Activated CD8-positive, alpha-beta memory T cell treated with anti-CD3 and anti-CD28 coated beads, Interleukin-2, amount 10 ng/mL, durations not matched to agents 7 days and 5 days (primary cell): ENCODE data around the gene FAM83G. TPM values are rescaled to one million over a fixed set of nuclear protein-coding genes. Genes with fewer than 3 reads are reported as not detected.
"Not testable (repeated sequence)": the region's sequence is repeated elsewhere in the genome, so short reads cannot be mapped to it uniquely, and the experiment has no call there.

Experiments used
- ATAC-seq: fragments of 150-1000 bp; cut with Tn5 transposase; one replicate; pipeline ENCODE4 v1.10.0; 2021; ENCODE audit warnings: moderate library complexity
- CTCF ChIA-PET: fragments of 350-600 bp; sonication (Branson Sonifier 250); formaldehyde crosslinking; loops from one replicate; lab custom pipeline; 2021; ENCODE audit warnings: antibody characterized with exemption; lab: Charles Lee
- DNase-seq: peaks from one replicate; pipeline ENCODE4 v3.0.0-alpha.2; 2020
- H3K27ac Mint-ChIP-seq: one replicate; pipeline ENCODE4 v1.8.0; 2021; ENCODE audit warnings: mild to moderate bottlenecking, mixed read lengths
- H3K27me3 Mint-ChIP-seq: one replicate; pipeline ENCODE4 v1.8.0; 2021; ENCODE audit warnings: mixed read lengths
- H3K36me3 Mint-ChIP-seq: one replicate; pipeline ENCODE4 v1.8.0; 2021; ENCODE audit warnings: mild to moderate bottlenecking, mixed read lengths
- H3K4me1 Mint-ChIP-seq: one replicate; pipeline ENCODE4 v1.8.0; 2021; ENCODE audit warnings: mixed read lengths
- H3K4me3 Mint-ChIP-seq: one replicate; pipeline ENCODE4 v1.8.0; 2021; ENCODE audit warnings: mild to moderate bottlenecking, moderate library complexity, mixed read lengths
- H3K9me3 Mint-ChIP-seq: one replicate; pipeline ENCODE4 v1.8.0; 2022; ENCODE audit warnings: low read depth, mixed read lengths
- total RNA-seq, 2 experiments: library from RNA; stranded (reverse); gene quantifications; one replicate each; pipeline ENCODE4 v1.2.3, GENCODE V29; 2021

The FAM83G gene
- total RNA-seq, 2 experiments from 2014 or later, result 4.7 to 4.8 TPM

DNA sequence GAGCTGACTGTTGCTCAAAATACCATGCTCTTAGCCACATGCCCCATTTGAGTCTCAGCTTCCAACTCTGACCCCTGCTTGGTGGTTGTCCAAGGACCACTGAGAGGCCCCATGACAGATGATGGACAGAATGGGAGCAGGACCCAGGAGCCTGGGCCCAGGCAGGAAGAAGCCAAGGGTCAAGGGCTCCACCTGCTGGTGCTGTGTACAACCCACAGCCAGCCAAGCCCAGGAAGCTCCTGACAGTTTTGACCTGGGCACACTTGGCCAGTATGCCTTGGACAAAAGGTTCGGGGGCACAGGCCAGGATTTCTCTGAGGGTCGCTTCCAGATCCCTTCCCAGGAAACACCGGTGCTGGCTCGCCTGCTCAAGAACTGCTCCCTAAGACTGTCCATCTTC lies 27.2 kb upstream of the FAM83G start:
- H3K4me3 Mint-ChIP-seq, CTCF ChIA-PET, H3K9me3 Mint-ChIP-seq, H3K27ac Mint-ChIP-seq, H3K36me3 Mint-ChIP-seq, H3K27me3 Mint-ChIP-seq, H3K4me1 Mint-ChIP-seq: not testable (repeated sequence)
- ATAC-seq (peak; percentile 79), DNase-seq (peak; percentile 59)

DNA sequence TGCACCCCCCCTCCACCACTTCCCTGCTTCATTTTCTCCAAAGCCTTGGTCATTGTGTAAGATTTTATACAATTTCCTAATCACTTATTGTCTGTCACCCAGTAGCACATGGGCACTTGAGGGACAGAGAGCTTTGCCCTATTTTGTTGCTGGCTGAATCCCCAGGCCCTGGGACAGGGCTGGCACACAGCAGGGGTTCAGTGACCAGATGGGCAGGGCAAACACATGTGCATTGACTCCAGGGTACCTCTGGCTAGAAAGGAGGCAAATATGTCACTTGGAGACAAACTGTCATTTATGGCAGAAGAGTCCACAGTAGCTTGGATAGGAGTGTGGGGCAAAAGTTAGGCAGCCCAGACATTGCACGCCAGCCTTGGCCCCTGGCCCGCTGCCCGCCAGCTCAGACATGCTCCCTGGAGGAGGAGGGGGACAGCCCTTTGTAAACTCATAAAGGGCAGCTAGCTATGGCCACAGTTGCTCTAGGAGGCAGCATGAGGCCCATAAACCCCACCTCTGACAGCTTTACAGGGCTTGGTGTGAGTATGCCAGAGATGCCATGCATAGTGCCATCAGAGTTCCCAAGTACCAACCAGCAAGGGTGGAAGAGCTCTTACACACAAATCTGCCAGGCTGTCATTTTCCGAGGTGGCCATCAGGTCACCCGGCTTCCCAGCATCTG lies 26.3 kb upstream of the FAM83G start:
- H3K4me1 Mint-ChIP-seq, H3K27me3 Mint-ChIP-seq, H3K27ac Mint-ChIP-seq, H3K9me3 Mint-ChIP-seq, DNase-seq, H3K36me3 Mint-ChIP-seq, ATAC-seq, CTCF ChIA-PET, H3K4me3 Mint-ChIP-seq: not testable (repeated sequence)

DNA sequence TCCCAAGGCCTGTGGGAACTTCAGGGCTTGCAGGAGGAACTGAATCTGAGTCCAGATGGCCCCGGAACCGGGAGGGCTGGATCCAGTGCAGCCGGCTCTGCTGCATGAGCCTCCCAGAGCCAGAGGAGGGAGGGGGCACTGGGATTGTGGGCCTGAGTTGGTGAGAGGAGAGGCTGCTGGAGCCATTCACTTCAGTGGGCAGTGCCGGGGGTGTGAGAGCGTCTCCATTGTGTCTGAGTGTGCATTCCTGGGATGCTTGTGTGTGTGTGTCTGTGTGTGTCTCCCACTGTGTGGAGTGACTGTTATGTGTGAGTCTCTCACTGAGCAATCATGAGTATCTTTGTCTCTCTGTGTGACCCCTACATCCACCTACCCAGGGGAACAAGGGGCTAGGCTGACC lies 25.2 kb upstream of the FAM83G start:
- H3K4me3 Mint-ChIP-seq, H3K4me1 Mint-ChIP-seq, DNase-seq, H3K27me3 Mint-ChIP-seq, CTCF ChIA-PET, H3K9me3 Mint-ChIP-seq, ATAC-seq, H3K27ac Mint-ChIP-seq, H3K36me3 Mint-ChIP-seq: not testable (repeated sequence)

DNA sequence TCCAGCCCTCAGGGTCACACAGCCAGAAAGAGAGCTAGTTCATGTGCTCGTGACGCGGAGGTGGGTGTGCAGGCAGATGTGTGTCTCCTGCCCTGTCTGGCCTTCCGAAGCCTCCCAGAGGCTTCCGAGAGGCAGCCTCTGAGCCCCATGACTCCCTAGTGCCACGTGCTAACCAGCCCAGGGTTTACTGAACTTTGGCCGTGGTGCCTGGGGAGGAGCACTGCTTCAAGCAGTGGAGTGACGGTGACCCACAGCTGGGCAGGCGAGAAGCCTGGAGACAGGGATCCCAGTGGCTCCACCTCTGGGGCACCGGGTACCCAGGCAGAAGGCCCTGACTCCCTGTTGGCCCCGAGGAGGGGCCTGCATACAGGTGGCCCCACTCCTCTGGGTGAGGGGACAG lies 24.1 kb upstream of the FAM83G start:
- DNase-seq, H3K27ac Mint-ChIP-seq, H3K4me3 Mint-ChIP-seq, H3K27me3 Mint-ChIP-seq, H3K36me3 Mint-ChIP-seq, CTCF ChIA-PET, H3K9me3 Mint-ChIP-seq, ATAC-seq: not testable (repeated sequence)
- peaks cover 12% of the 10 kb centered on the region for H3K4me1 Mint-ChIP-seq

DNA sequence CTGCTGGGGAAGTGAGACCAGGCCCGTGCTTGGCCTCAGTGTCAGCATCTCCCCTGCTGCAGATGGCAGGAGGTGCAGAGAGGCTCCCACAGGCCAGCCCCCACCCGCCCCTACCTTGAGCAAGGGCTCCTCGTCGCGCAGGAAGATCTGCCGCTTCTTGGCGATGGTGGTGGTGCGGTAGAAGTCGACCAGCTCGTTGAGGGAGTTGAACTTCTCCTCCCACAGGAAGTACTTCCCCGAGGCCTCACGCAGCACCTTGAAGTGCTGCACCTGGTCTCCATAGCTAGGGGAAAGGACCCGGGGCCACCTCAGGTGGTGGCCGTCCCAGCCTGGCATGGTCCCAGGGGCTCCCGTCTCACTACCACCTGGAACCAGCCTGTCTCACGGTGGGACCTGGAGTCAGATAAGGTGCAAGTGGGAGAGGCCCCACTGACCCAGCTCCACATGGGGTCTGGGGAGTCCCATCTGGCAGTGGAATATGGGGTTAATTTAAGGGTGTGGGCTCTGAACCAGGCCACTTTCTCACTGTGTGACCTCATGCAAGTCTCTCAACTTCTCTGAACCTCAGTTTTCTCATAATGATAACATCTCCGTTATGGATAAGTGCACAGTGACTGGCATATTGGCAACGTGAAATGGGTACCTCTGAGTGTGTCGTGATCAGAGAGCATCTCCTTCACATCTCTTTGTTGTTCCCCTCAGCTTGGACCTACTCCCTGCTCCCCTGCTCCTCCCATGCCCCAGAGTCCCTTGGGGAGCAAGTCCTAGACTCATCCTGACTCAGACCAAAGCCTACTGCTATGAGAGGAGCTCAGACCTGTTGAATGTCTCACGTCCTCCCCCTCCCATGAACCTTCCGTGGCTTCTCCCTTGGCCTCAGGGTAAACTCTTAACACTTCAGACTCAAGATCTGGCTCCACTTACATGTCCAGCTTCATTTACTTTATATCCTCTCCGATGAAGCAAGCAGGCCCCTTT lies 19.8 kb upstream of the FAM83G start:
- H3K27me3 Mint-ChIP-seq, result no peaks in the 10 kb centered on the region
- ATAC-seq (no peak), DNase-seq (no peak)
- H3K4me3 Mint-ChIP-seq, result no peak overlapping the region
- CTCF ChIA-PET, result interaction anchor here (1.3 kb wide), 1 partner anchor 63 kb away, joined by 4 read pairs; no protein-coding TSS in a partner anchor
- H3K27ac Mint-ChIP-seq, result peak overlapping the region; percentile 31
- no peaks in the 10 kb centered on the region for H3K36me3 Mint-ChIP-seq
- H3K9me3 Mint-ChIP-seq, result no peaks in the 10 kb centered on the region
- H3K4me1 Mint-ChIP-seq, result peaks cover 12% of the 10 kb centered on the region

DNA sequence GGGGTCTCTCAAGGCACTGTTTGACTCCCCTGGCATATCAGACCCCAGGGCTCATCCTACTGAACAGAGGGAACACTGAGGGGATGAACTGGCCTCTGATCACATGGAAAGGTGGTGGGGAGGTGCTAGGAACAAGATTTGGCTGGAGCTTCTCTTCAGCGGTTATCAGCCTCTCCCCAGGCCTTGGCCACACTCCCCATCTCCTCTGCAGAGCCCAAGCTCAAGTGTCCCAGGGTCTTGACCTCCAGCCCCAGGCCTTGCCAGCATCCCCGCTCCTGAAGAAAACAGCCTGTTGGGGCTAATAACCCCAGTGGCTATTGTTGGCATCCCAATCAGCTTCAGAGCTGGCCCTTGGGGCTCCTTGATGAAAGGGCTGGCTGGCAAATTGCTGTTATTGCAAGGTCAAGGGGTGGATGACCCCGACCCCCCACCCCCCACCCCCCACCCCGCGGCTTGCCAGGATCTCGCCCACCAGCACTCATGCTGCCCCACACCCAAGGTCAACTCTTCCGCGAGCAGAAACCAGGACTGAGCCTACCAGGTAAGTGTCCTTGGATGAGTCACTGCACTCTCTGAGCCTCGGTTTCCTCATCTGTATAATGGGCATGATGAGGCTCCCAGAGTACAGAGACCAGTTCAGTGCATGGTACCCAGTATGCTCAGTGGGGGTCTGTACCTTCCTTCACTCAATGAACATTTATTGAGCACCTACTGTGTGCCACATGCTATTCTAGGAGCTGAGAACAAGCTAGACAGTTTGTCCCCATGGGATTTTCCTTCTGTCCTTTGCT lies 18.8 kb upstream of the FAM83G start:
- CTCF ChIA-PET, result interaction anchor here (1.2 kb wide), 1 partner anchor 62 kb away, joined by 5 read pairs; no protein-coding TSS in a partner anchor
- no peak for ATAC-seq

DNA sequence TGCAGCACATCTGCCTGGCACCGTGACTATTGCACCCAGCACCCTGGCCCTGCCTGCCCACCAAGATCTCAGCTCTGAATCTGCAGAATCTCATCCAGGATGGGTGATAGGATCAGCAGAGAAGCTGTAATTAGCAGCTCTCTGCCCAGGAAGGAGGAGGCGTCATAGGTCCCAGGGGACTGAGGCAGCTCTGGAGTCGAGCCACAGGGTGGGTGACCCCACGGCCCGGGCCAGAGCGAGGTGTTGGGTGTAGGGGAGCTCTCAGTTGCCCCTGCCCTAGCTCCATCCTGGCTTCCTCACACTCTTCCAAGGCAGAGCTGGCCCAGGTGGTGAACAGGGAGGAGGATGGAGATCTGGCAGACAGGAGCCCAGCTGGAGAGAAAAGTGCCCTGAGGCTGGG lies 18.2 kb upstream of the FAM83G start:
- DNase-seq (no peak), ATAC-seq (no peak)
- no peaks in the 10 kb centered on the region for H3K36me3 Mint-ChIP-seq
- no peaks in the 10 kb centered on the region for H3K27me3 Mint-ChIP-seq
- CTCF ChIA-PET, result interaction anchor here (1.2 kb wide), 1 partner anchor 62 kb away, joined by 5 read pairs; no protein-coding TSS in a partner anchor
- peaks cover 12% of the 10 kb centered on the region for H3K4me1 Mint-ChIP-seq
- H3K27ac Mint-ChIP-seq, result no peak overlapping the region
- H3K9me3 Mint-ChIP-seq, result no peaks in the 10 kb centered on the region
- no peak overlapping the region for H3K4me3 Mint-ChIP-seq

More for the DNA sequence above, 18.8 kb upstream of the FAM83G start:
- Mint-ChIP-seq H3K4me1 (peaks cover 12% of the 10 kb centered on the region), H3K36me3 (no peaks in the 10 kb centered on the region), H3K27me3 (no peaks in the 10 kb centered on the region), H3K4me3 (no peak overlapping the region), H3K9me3 (no peaks in the 10 kb centered on the region), H3K27ac (no peak overlapping the region)
- no peak for DNase-seq

DNA sequence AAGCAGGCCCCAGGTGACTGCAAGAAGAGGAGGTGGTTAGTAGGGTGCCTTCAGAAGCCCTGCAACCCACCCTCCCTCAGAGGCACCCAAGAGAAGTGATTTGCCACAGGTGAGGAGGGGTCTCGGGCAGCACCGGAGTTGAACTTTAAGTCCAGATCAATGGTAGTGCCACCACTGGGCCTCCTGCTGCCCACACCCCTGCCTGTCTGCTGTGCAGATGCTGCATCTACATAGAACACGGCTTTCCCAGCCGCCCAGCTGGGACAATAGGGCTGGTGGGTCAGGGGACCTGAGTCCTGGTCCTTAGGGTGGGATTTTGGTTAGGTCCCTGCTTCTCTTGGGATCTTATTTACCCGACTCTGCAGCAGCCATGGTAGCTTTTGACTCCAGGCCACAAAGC lies 17.6 kb upstream of the FAM83G start:
- Mint-ChIP-seq H3K4me1 (peaks cover 12% of the 10 kb centered on the region), H3K4me3 (no peak overlapping the region), H3K27ac (no peak overlapping the region), H3K9me3 (no peaks in the 10 kb centered on the region), H3K36me3 (no peaks in the 10 kb centered on the region), H3K27me3 (no peaks in the 10 kb centered on the region)
- CTCF ChIA-PET, result interaction anchor here (1.2 kb wide), 1 partner anchor 61 kb away, joined by 5 read pairs; no protein-coding TSS in a partner anchor
- ATAC-seq (no peak), DNase-seq (no peak)

DNA sequence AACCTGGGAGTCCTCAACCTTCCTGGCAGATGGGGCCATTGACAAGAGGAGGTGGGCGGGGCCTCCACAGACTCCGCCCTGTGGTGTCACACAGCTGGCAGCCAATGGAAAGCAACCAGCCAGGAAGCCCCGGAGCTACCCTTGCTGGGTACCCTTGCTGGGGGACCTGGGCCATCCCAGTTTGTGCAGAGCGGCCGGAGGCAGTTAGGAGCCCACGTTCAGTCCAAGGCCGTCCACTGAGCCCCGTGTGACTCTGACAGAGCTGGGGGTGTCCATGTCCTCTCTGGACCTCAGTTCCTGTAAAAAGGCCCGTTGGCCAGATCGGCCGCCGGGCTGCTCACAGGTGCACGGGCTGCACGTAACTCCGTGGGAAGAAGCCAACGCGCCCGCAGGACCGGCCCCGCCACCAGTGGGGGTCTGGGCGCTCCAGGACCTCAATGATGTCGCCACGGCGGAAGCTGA lies 17.1 kb upstream of the FAM83G start:
- no peak overlapping the region for H3K27ac Mint-ChIP-seq
- CTCF ChIA-PET, result no interaction called here
- DNase-seq (no peak), ATAC-seq (no peak)
- no peaks in the 10 kb centered on the region for H3K9me3 Mint-ChIP-seq
- H3K27me3 Mint-ChIP-seq, result no peaks in the 10 kb centered on the region
- no peak overlapping the region for H3K4me3 Mint-ChIP-seq
- no peaks in the 10 kb centered on the region for H3K36me3 Mint-ChIP-seq
- H3K4me1 Mint-ChIP-seq, result peaks cover 12% of the 10 kb centered on the region

DNA sequence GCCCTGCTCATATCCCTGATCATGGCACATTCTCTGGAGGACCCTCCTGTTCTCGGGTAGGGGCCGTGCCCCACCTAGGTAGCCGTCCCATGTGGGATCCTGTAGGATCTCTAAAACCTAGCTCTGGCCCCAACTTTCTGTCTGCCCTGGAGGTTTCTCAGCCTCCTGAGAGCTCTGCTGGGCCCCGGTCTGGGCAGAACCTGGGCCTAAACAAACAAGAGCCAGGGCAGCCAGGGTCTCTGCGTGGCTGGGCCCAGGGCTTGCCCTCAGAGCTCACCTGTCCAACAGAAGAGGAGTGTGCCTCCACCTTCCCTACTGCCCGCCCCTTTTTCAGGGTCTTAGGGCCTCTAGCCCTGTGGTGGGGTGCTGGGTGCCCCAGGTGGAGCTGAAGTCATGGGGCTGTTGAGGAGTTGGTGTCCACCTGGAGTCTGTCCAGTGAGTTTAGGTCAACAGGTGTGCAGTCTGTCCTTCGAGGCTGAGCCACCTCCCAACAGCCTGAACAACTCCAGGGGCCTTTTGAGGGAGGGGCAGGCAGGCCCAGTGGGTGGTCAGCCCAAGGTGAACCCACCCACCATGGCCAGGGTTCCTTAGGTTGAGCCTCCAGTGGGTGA lies 16.6 kb upstream of the FAM83G start:
- CTCF ChIA-PET, result interaction anchor here (0.9 kb wide), 1 partner anchor 60 kb away, joined by 3 read pairs; no protein-coding TSS in a partner anchor
- not testable (repeated sequence) for H3K4me3 Mint-ChIP-seq, DNase-seq, H3K36me3 Mint-ChIP-seq, H3K27ac Mint-ChIP-seq, ATAC-seq, H3K9me3 Mint-ChIP-seq, H3K27me3 Mint-ChIP-seq
- H3K4me1 Mint-ChIP-seq, result peaks cover 12% of the 10 kb centered on the region

DNA sequence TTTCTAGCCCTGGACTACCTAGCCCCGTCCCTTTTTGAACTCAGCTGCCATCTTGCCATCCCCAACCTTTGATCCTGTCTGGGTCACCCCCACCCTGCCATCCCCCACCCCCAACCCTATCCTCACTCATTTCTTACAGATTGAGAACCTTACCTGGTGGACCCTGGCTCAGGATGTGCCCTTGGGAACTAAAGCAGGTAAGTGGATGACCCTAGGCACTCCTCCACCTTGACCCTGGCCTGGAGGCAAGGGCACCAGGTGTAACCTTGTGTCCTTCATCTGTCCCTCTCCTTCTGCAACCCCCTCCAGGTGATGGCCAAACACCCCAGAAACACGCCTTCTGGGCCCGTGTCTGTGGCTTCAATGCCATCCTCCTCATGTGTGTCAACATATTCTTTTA lies 15.5 kb upstream of the FAM83G start:
- Mint-ChIP-seq H3K27me3 (no peaks in the 10 kb centered on the region), H3K36me3 (no peaks in the 10 kb centered on the region), H3K4me3 (no peak overlapping the region), H3K4me1 (peaks cover 12% of the 10 kb centered on the region), H3K27ac (no peak overlapping the region), H3K9me3 (no peaks in the 10 kb centered on the region)
- DNase-seq (no peak), ATAC-seq (no peak)
- CTCF ChIA-PET, result interaction anchor here (0.9 kb wide), 1 partner anchor 59 kb away, joined by 3 read pairs; no protein-coding TSS in a partner anchor

DNA sequence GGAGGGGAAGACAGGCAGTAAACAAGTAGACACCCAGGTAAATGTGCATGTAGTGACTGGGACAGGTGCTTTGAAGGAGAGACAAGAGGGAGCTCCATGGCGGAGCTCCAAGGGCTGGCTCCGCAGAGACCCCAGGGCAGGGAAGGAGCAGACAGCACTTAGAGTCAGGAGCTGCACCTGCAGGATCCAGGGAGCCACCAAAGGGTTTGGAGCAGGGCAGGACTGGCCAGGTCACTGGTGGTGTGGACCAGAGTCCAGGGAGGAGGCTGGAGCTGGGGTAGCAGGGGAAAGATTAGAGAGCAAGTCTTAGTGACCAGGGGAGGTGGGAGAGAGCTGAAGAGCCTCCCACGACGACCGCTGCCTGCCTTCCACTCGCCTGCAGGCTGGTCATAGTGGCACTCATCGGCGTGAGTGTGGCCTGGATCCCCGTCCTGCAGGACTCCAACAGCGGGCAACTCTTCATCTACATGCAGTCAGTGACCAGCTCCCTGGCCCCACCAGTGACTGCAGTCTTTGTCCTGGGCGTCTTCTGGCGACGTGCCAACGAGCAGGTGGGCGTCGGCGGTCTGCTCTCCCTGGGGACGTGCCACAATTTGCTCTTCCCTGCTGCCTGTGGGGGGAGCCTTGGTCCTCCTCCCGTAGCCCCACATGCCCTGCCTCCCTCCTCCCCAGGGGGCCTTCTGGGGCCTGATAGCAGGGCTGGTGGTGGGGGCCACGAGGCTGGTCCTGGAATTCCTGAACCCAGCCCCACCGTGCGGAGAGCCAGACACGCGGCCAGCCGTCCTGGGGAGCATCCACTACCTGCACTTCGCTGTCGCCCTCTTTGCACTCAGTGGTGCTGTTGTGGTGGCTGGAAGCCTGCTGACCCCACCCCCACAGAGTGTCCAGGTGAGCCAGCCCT lies 14.7 kb upstream of the FAM83G start:
- no peak for ATAC-seq
- Mint-ChIP-seq H3K4me1 (peaks cover 7% of the 10 kb centered on the region), H3K36me3 (no peaks in the 10 kb centered on the region), H3K4me3 (no peak overlapping the region), H3K27ac (no peak overlapping the region), H3K27me3 (no peaks in the 10 kb centered on the region), H3K9me3 (no peaks in the 10 kb centered on the region)
- CTCF ChIA-PET, result no interaction called here
- DNase-seq, result no peak
